Fibroblast of pulmonary artery (primary cell): ENCODE data around the gene TDRD10.
"Not testable (repeated sequence)": the region's sequence is repeated elsewhere in the genome, so short reads cannot be mapped to it uniquely, and the experiment has no call there.

Source experiments
- DNase-seq: peaks from one replicate; pipeline ENCODE4 v3.0.0-alpha.2; 2010; ENCODE audit warnings: low read depth
- H3K4me3 ChIP-seq: replicated peaks from 2 replicates; pipeline ENCODE4 v1.5.1; 2011; ENCODE audit warnings: low read depth, mild to moderate bottlenecking, control low read depth, low read length, moderate library complexity
- CTCF ChIP-seq: IDR thresholded peaks from 2 replicates; pipeline ENCODE4 v1.5.1; 2011; ENCODE audit warnings: mild to moderate bottlenecking, control low read depth, low read length, inconsistent platforms; ENCODE audit errors: missing control alignments

The TDRD10 gene

GRCh38 chr1:154478639-154479038 lies 23.4 kb upstream of the TDRD10 start:
- H3K4me3 ChIP-seq: no peak overlapping the region
- TF ChIP-seq CTCF: peak; percentile 18
- DNase-seq: peak; percentile 62

- TF ChIP-seq CTCF: peak; percentile 97
- peak; percentile 94 for DNase-seq
These were observed 22.1 kb upstream of the TDRD10 start for GRCh38 chr1:154479764-154480421.

GRCh38 chr1:154481053-154481452 lies 21.0 kb upstream of the TDRD10 start:
- H3K4me3 ChIP-seq: no peak overlapping the region
- no peak for DNase-seq
- TF ChIP-seq CTCF: no peak

More at GRCh38 chr1:154479764-154480421, 22.1 kb upstream of the TDRD10 start:
- no peak overlapping the region for H3K4me3 ChIP-seq

GRCh38 chr1:154483941-154484803 lies 17.8 kb upstream of the TDRD10 start:
- peak; percentile 94 for DNase-seq

GRCh38 chr1:154485106-154485505 lies 16.9 kb upstream of the TDRD10 start:
- TF ChIP-seq CTCF: no peak
- H3K4me3 ChIP-seq: no peak overlapping the region
- peak; percentile 91 for DNase-seq

More at GRCh38 chr1:154483941-154484803, 17.8 kb upstream of the TDRD10 start:
- TF ChIP-seq CTCF: no peak
- H3K4me3 ChIP-seq: no peak overlapping the region

- no peak overlapping the region for H3K4me3 ChIP-seq
- no peak for DNase-seq
- TF ChIP-seq CTCF: no peak
These were observed 16.0 kb upstream of the TDRD10 start for GRCh38 chr1:154485910-154486496.

- not testable (repeated sequence) for H3K4me3 ChIP-seq
These were observed 15.3 kb upstream of the TDRD10 start for GRCh38 chr1:154486756-154487155.

More at GRCh38 chr1:154486756-154487155, 15.3 kb upstream of the TDRD10 start:
- not testable (repeated sequence) for DNase-seq
